GM12864 (cell line): ENCODE results near the gene GYS1.

Experiments used
- DNase-seq: peaks from one replicate; pipeline ENCODE4 v3.0.0-alpha.2; 2011; ENCODE audit warnings: low read depth
- H3K4me3 ChIP-seq: 2 replicates; pipeline ENCODE4 v1.5.1; 2011; ENCODE audit warnings: mild to moderate bottlenecking, low read depth, low read length, control low read depth
- CTCF ChIP-seq: IDR thresholded peaks from 2 replicates; pipeline ENCODE4 v1.5.1; 2011; ENCODE audit warnings: low read depth, mild to moderate bottlenecking, moderate library complexity, low read length, control low read depth, inconsistent platforms; ENCODE audit errors: missing control alignments

GYS1 gene

GRCh38 chr19:48988286-48988685 lies 4.8 kb downstream of the GYS1 start:
- no peak for DNase-seq
- no peak for TF ChIP-seq CTCF
- H3K4me3 ChIP-seq, result no peak overlapping the region

- no peak overlapping the region for H3K4me3 ChIP-seq
- no peak for TF ChIP-seq CTCF
Measured at GRCh38 chr19:48987323-48987722, 5.8 kb downstream of the GYS1 start.

GRCh38 chr19:48986211-48986610 lies 6.9 kb downstream of the GYS1 start:
- TF ChIP-seq CTCF, result no peak
- H3K4me3 ChIP-seq, result no peak overlapping the region
- DNase-seq, result no peak

More at GRCh38 chr19:48987323-48987722, 5.8 kb downstream of the GYS1 start:
- no peak for DNase-seq

DNA sequence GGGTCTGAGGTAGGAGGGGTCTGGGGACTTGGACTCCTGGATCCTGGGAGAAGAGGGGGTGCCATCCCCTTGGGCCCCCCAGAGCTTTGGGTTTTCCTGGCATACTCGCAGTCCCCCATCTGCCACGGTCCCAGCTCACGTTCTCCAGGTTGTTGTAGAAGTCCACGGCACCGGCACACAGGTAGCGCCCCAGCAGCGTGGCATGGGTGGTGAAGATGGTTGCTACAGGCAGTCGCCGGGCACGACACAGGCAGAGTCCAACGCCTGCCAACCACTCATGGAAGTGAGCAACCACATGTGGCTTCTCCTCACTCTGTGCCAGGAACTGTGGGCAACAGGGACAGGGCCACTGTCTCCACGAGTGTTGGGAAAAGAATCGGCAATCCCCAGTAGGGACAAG lies 7.4 kb downstream of the GYS1 start:
- DNase-seq, result no peak
- TF ChIP-seq CTCF, result no peak

GRCh38 chr19:48982280-48982679 lies 10.8 kb downstream of the GYS1 start:
- TF ChIP-seq CTCF, result no peak

More for the DNA sequence above, 7.4 kb downstream of the GYS1 start:
- H3K4me3 ChIP-seq, result no peak overlapping the region

GRCh38 chr19:48977061-48977460 lies 16.0 kb downstream of the GYS1 start:
- DNase-seq, result no peak
- no peak overlapping the region for H3K4me3 ChIP-seq
- TF ChIP-seq CTCF, result no peak

More at GRCh38 chr19:48982280-48982679, 10.8 kb downstream of the GYS1 start:
- no peak overlapping the region for H3K4me3 ChIP-seq
- no peak for DNase-seq

DNA sequence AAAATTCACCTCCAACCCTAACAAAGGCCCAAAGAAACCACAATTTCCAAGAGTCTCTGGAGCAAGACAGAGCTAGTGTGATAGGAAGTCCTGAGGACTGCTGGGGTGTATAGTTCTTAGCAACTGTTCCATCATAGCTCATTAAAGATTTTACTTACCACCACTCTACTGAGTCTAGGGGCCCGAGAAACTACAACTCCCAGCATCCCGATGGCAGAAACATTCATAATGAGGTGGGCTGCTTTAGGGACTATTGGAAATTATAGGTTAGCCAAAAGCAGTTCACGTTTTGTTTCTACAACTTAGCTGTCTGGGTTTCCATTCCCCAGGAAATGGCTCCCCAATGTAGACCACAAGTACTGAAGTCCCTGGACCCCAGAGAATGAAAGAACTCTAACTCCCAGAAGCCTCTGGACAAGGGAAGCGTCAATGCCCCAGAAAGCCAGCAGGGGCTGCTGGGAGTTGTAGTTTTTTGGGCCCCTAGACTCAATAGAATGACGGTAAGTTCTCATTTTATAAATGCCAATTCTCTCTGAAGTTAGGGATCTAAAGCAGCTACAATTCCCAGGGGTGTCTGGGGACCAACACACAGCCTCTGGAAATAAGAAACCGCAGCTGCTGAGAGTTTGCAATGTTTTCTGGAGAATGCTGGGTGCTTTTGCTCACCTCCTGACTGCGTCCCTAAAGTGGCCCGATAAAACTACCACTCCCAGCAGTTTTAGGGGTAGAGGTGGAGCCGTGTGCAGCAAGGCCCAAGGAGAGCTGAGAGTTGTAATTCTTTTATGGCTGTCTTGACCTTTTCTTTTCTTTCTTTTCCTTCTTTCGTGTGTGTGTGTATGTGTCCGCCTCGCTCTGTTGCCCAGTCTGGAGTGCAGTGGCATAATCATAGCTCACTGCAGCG lies 16.9 kb downstream of the GYS1 start:
- no peak overlapping the region for H3K4me3 ChIP-seq
- DNase-seq, result no peak
- no peak for TF ChIP-seq CTCF
